NCI-H128 (cell line): Measurements from ENCODE around the gene SEC16A.

Source experiments
- DNase-seq: peaks from one replicate; lab custom pipeline; 2025; ENCODE audit not compliant: unreplicated experiment; lab: John Stamatoyannopoulos, UW

The SEC16A gene, protein sequence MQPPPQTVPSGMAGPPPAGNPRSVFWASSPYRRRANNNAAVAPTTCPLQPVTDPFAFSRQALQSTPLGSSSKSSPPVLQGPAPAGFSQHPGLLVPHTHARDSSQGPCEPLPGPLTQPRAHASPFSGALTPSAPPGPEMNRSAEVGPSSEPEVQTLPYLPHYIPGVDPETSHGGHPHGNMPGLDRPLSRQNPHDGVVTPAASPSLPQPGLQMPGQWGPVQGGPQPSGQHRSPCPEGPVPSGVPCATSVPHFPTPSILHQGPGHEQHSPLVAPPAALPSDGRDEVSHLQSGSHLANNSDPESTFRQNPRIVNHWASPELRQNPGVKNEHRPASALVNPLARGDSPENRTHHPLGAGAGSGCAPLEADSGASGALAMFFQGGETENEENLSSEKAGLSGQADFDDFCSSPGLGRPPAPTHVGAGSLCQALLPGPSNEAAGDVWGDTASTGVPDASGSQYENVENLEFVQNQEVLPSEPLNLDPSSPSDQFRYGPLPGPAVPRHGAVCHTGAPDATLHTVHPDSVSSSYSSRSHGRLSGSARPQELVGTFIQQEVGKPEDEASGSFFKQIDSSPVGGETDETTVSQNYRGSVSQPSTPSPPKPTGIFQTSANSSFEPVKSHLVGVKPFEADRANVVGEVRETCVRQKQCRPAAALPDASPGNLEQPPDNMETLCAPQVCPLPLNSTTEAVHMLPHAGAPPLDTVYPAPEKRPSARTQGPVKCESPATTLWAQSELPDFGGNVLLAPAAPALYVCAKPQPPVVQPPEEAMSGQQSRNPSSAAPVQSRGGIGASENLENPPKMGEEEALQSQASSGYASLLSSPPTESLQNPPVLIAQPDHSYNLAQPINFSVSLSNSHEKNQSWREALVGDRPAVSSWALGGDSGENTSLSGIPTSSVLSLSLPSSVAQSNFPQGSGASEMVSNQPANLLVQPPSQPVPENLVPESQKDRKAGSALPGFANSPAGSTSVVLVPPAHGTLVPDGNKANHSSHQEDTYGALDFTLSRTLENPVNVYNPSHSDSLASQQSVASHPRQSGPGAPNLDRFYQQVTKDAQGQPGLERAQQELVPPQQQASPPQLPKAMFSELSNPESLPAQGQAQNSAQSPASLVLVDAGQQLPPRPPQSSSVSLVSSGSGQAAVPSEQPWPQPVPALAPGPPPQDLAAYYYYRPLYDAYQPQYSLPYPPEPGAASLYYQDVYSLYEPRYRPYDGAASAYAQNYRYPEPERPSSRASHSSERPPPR (N-terminal part only)

DNA sequence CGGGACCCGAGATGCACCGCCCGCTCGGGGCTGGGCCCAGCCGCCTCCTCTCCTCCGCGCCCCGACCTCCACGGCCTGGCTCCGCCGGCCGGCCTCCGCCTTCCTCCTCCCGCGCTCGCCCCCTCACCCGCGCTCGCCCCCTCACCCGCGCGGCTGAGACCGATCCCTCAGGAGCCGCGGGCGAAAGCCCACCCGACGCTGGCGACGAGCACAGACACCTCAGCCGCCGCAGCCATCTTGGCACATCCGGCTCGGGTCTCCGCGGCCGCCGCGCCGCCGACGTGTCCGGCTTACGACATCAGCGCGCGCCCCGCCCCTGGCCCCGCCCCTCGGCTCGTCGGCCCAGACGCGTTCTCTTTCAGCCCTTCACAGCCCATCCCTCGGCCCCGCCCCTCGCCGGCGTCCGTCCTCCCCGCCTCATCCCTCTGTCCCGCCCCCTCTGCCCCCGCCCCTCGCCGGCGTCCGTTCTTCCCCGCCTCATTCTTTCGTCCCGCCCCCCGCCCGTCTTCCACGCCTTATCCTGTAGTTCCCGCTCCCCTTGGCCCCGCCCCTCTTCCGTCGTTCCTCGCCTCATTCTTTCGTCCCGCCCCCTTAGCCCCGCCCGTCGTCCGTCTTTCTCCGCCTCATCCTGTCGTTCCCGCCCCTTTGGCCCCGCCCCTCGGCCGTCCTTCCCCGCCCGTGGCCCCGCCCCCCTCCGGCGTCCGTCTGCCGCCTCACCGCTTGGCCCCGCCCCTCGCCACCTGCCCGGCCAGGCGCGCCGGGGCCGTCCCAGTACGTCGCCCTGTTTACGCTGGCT is at the start of gene SEC16A:
Gene SEC16A (minus strand): TSS at position 248 of the 796 bp plus-strand sequence. CDS start 5,425 bp downstream, outside the sequence.
- DNase-seq, result peak; percentile 93

DNA sequence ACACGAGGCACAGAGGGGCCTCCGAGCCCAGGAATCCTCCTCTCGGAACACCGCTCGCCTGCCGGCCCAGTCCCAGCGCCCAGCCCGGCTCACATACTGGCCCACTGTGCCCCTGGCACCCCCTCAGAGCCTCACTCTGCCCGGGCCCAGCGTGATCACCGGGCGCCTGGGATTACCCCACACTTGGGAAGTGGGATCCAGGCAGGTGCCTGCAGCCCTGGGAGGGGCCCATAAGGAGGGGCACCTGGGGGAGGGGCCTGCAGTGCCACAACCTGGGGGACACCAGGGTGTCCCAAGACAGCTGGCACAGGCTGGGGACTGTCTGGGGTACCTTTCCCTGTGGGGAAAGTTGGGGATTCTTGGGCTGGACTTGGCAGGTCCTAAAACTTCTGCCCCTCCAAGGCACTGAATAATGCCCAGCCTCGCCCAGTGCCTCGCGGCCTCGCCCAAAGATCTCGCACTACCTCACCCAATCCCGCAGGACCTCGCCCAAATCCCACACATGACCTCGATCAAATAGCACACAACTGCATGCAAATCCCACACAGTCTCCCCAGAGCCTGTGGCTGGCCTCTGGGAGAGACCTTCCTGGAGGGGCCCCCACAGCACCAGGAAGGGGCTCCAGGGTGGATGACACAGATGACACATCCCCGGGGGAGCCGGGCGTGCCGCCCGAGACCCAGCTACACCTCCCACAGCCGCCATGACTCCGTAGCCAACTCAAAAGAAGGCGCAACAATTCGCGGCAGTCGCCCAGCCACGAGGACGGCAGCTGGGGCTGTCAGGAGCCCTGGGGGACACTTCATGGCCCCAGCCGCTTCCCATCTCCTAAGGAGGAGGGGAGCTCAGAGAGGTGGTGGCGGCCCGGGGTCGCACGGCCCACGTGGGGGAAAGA is 49.3 kb upstream of the SEC16A start:
- DNase-seq, result no peak

GRCh38 chr9:136531186-136531903 is 48.5 kb upstream of the SEC16A start:
- no peak for DNase-seq

DNA sequence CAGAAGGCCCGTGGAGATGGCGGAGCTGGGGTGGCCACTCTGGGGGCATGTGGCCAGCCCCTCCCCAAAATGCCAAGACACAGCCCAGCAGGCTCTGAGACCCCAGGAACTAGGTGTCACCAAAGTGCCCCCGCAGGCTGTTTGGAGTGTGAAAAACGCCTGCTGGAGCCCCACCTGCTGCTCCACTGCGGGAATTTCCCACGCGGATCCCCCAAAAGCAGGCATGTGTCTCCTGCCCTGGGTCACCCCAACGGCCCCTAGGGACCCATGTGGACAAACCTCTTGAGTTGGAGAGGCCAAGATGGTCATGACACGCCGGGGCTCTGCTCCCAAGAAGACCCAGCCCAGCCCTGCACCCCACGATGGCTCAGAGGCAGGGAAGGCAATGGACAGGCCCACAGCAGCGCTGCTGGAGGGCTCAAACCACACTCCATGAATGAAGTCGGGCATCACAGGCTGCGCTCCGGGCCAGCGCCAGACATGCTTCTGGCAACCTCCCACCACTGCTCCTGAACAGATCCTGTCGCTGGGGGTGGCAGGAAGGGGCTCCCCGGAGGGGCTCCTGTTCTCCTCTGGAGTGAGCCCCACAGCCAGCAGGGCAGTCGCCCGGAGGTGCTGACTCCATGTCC is 47.7 kb upstream of the SEC16A start:
- DNase-seq, result no peak

GRCh38 chr9:136529516-136530460 is 46.9 kb upstream of the SEC16A start:
- no peak for DNase-seq

GRCh38 chr9:136528716-136529341 is 46.0 kb upstream of the SEC16A start:
- no peak for DNase-seq

DNA sequence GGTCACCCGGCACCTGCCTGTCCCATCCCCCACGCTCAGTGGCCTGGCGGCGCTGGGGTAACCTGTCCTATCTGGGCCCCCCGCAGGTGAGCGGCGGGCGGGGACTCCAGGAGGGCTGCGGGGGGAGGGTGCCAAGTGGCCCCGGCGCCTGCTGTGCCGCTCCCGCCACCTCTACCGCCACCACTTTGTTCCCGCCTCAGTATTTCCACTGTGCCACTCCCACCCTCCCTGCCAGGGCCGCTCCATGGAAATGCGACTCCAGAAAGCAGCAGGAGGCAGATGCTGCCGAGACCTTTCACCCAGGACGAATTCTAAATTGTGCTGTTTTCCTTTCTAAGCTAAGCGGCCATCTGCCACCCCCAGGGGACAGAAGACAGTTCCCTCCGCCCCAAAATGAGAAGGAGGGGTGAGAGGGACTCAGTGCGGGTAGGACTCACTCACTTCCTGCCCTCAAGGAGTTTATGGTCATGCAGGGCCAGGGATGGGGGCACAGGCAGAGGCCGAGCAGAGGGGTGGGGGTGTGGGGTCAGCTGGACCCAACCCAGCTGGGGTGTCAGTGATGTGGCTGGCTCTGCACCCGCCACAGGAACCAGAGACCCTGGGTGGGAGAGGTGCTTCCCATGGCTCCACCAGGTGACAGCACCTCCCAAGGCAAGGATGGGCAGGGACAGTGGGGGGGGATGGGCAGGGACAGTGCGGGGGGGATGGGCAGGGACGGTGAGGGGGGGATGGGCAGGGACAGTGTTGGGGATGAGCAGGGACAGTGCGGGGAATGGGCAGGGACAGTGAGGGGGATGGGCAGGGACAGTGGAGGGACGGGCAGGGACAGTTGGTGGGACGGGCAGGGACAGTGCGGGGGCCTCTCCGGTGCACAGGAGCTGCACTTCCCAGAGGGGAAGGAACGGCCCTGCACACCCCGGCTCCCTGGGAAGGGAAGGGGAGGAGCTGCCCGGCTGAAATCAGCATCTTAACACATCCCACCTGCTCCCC is 45.2 kb upstream of the SEC16A start:
- peak; percentile 18 for DNase-seq

DNA sequence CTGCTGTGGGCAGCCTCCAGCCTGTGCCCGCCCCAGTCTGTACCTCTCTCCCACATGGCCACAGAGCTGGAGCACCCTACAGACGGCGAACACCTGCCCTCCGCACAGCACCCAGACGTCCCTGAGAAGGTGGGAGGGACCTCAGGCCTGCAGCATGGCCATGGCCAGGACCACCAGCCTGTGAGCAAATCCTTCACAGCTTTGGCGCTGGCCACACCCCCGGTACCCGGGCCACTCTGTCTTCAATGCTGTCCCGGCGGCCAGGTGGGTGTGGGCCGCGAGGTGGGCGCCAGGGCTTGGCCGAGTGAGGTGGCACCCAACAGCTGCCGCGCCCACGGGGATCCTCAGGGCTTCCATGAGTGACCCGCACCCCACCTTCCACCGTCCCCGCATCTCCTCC is 44.3 kb upstream of the SEC16A start:
- DNase-seq, result no peak

- DNase-seq, result no peak
These were observed 43.8 kb upstream of the SEC16A start for GRCh38 chr9:136526625-136527066.

- DNase-seq, result no peak
These were observed 43.1 kb upstream of the SEC16A start for GRCh38 chr9:136525841-136526499.

GRCh38 chr9:136525207-136525606 is 42.4 kb upstream of the SEC16A start:
- no peak for DNase-seq

- no peak for DNase-seq
These were observed 39.7 kb upstream of the SEC16A start for GRCh38 chr9:136522314-136523237.

DNA sequence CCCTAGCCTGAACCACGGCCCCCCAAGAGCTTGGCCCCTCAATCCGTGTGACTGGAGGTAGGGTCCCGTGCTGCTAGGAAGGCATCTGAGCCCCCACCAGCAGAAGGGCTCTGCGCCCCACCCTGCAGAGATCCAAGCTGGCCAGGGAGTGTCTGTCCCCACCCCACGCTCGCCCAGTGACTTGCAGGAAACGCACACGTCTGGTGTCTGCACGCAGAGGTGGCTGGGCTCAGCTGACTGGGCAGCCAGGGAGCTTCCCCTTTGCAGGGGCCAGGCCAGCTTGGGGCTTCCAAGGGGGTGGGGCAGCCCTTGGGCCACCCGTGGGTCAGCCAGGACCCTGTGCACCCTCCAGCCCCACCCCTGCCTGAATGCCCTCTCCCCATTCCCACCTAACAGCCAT is 38.7 kb upstream of the SEC16A start:
- DNase-seq, result no peak

DNA sequence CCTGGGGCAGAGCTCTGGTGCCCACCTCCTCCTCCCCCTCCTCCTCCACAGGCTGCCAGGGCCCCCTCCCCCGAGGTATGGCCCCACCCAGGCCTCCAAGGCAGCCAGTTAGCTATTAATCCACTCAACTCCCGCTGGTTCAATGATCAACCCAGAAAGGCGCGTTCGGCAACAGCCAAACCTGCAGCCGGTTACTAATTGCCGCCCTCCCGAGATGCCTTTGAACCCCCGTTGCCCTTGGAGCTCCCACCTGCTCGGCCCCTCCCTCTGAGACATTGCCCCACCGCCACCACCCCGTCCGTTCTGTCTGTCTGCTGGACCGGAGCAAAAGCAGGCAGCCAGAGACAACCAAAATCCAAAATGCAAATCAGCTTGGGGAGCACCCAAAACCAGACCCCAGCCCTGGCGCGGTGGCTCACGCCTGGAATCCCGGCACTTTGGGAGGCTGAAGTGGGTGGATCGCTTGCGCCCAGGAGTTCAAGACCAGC is 37.3 kb upstream of the SEC16A start:
- no peak for DNase-seq
